Endodermal cell (in vitro differentiated cells): Measurements from ENCODE around the gene KATNBL1. TPM values are rescaled to one million over a fixed set of nuclear protein-coding genes. Genes with fewer than 3 reads are reported as not detected.

ENCODE experiments used
- DNase-seq: peaks from one replicate; pipeline ENCODE4 v3.0.0-alpha.2; 2017
- H3K27ac ChIP-seq: 2 replicates; pipeline ENCODE4 v1.5.1; 2013; ENCODE audit warnings: mild to moderate bottlenecking, low read depth, low read length, moderate library complexity
- H3K27me3 ChIP-seq: 2 replicates; pipeline ENCODE4 v1.6.1; 2013; ENCODE audit warnings: mild to moderate bottlenecking, low read length, moderate library complexity; ENCODE audit not compliant: insufficient read depth, control insufficient read depth, poor library complexity, severe bottlenecking
- H3K36me3 ChIP-seq: 2 replicates; pipeline ENCODE4 v1.7.0; 2013; ENCODE audit warnings: mild to moderate bottlenecking, low read length, moderate library complexity; ENCODE audit not compliant: control insufficient read depth, insufficient read depth
- H3K4me1 ChIP-seq: one replicate; pipeline ENCODE4 v1.7.0; 2013; ENCODE audit warnings: low read length; ENCODE audit not compliant: control insufficient read depth, insufficient read depth
- H3K4me3 ChIP-seq: 2 replicates; pipeline ENCODE4 v1.5.1; 2013; ENCODE audit warnings: mild to moderate bottlenecking, low read length, moderate library complexity
- H3K9ac ChIP-seq: 2 replicates; pipeline ENCODE4 v1.6.1; 2013; ENCODE audit warnings: mild to moderate bottlenecking, low read length, moderate library complexity; ENCODE audit not compliant: poor library complexity, severe bottlenecking; ENCODE audit errors: extremely low read depth
- H3K9me3 ChIP-seq: 2 replicates; pipeline ENCODE4 v1.6.1; 2013; ENCODE audit warnings: mild to moderate bottlenecking, low read length, moderate library complexity; ENCODE audit not compliant: control insufficient read depth
- H3K27ac Mint-ChIP-seq: 2 replicates; pipeline ENCODE4 v1.8.0; 2020; ENCODE audit warnings: mixed read lengths
- H3K27me3 Mint-ChIP-seq: 2 replicates; pipeline ENCODE4 v1.8.0; 2021; ENCODE audit warnings: mild to moderate bottlenecking, mixed read lengths; ENCODE audit not compliant: insufficient read depth
- H3K36me3 Mint-ChIP-seq: 2 replicates; pipeline ENCODE4 v1.8.0; 2020; ENCODE audit warnings: low read depth, mixed read lengths
- H3K4me1 Mint-ChIP-seq: 2 replicates; pipeline ENCODE4 v1.8.0; 2020; ENCODE audit warnings: mixed read lengths
- H3K4me3 Mint-ChIP-seq: 2 replicates; pipeline ENCODE4 v1.8.0; 2020; ENCODE audit warnings: mild to moderate bottlenecking, moderate library complexity, mixed read lengths
- H3K9me3 Mint-ChIP-seq: 2 replicates; pipeline ENCODE4 v1.8.0; 2020; ENCODE audit warnings: mild to moderate bottlenecking, mixed read lengths
- CTCF ChIP-seq: fragments of 200-600 bp; sonication (generic); conservative IDR thresholded peaks from 2 replicates; pipeline ENCODE4 v1.5.0; 2021; ENCODE audit warnings: antibody characterized with exemption, mild to moderate bottlenecking
- WGBS, 2 experiments: methylation state at CpG; one replicate each; pipeline versions ENCODE4 v1.1.5 to v1.1.7; 2013; ENCODE audit warnings: missing lambda C conversion rate in 2 of 2, mixed read lengths in 1 of 2; ENCODE audit not compliant: insufficient coverage in 1 of 2, insufficient read length in 1 of 2; 5-methylcytosine and 5-hydroxymethylcytosine counted together
- total RNA-seq, 2 donors: library from RNA; stranded (reverse); fragmentation: NEBNext Ultra II Directional in 1 of 2; extraction: Animal tissue kit (Norgen Biotek cat#: 25700) in 1 of 2; gene quantifications; 2 replicates in 1 of 2; 3 replicates in 1 of 2; pipeline ENCODE4 v1.2.1, GENCODE V29; 2021

Gene KATNBL1
- total RNA-seq, 2 donors from 2014 or later: 54.3 to 71.8 TPM

GRCh38 chr15:34114215-34114614 is 95.7 kb downstream of the KATNBL1 start:
- no peaks in the 10 kb centered on the region for H3K27me3 Mint-ChIP-seq
- H3K27ac ChIP-seq: no peak overlapping the region
- WGBS, 2 experiments: 50% methylated on average over 2 of the region's 2 CpGs; no CpG with 5 or more reads in 1 of the 2 experiments
- H3K36me3 ChIP-seq: no peaks in the 10 kb centered on the region
- no peak for TF ChIP-seq CTCF
- no peaks in the 10 kb centered on the region for H3K36me3 Mint-ChIP-seq
- no peak overlapping the region for H3K9ac ChIP-seq
- H3K4me1 ChIP-seq: no peaks in the 10 kb centered on the region
- H3K27me3 ChIP-seq: no peaks in the 10 kb centered on the region
- H3K9me3 Mint-ChIP-seq: no peaks in the 10 kb centered on the region
- H3K27ac Mint-ChIP-seq: no peak overlapping the region
- no peak overlapping the region for H3K4me3 Mint-ChIP-seq
- H3K4me3 ChIP-seq: no peak overlapping the region
- no peak for DNase-seq
- H3K9me3 ChIP-seq: no peaks in the 10 kb centered on the region
- peaks cover 3% of the 10 kb centered on the region for H3K4me1 Mint-ChIP-seq

- no peaks in the 10 kb centered on the region for H3K36me3 ChIP-seq
- Mint-ChIP-seq H3K9me3 (no peaks in the 10 kb centered on the region), H3K4me1 (peaks cover 3% of the 10 kb centered on the region), H3K36me3 (no peaks in the 10 kb centered on the region), H3K27me3 (no peaks in the 10 kb centered on the region), H3K27ac (no peak overlapping the region), H3K4me3 (no peak overlapping the region)
- H3K9ac ChIP-seq: no peak overlapping the region
- H3K9me3 ChIP-seq: no peaks in the 10 kb centered on the region
- H3K4me1 ChIP-seq: no peaks in the 10 kb centered on the region
- TF ChIP-seq CTCF: no peak
- no peaks in the 10 kb centered on the region for H3K27me3 ChIP-seq
- 64 to 76% methylated on average over 2 to 6 of the region's 6 CpGs for WGBS, 2 experiments
- no peak overlapping the region for H3K27ac ChIP-seq
- no peak for DNase-seq
- H3K4me3 ChIP-seq: no peak overlapping the region
Measured at GRCh38 chr15:34111488-34111887, 98.4 kb downstream of the KATNBL1 start.

DNA sequence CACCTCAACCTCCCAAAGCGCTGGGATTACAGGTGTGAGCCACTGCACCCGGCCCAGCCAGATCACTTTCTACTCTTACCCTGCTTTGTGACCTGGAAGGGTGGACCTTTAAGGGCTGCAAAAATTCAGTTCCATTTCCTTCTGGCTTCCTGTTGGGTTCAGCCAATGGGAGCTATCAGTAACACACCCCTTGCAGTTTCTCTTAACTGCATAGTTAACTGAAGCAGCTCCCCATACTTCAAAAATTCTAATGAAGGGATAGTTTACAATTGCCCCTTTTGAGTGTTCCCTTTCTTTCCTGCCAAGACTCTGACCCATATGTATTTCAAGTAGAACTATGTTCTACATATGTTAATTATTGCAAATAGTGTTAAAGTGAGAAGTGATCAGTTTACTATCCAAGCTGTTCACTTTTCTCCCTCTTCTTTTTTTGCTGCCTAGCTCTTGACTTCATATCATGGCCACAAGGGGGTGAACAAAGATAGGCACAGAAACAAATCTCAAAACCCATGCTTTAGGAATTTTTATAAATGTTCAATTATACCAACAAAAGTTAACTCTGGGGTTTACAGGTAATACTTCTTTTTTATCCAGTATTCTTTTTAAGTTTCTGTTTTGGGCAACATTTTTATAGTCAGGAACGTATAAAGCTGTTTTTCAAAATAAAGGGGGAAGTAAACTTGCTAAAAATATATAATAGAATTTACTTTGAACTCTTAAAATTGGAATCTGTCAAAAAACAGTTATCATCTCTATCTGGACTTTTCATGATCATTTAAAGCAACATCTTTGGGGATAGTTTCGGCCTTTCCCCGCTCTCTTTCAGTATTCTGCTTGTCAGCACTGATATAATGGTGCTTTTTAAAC is 99.9 kb downstream of the KATNBL1 start:
- 91 to 94% methylated on average over 3 to 4 of the region's 5 CpGs for WGBS, 2 experiments
- peak; percentile 88 for TF ChIP-seq CTCF

More for the DNA sequence above, 99.9 kb downstream of the KATNBL1 start:
- Histone ChIP-seq H3K9me3 (no peaks in the 10 kb centered on the region), H3K4me3 (no peak overlapping the region), H3K27ac (no peak overlapping the region), H3K36me3 (no peaks in the 10 kb centered on the region), H3K4me1 (no peaks in the 10 kb centered on the region), H3K27me3 (no peaks in the 10 kb centered on the region), H3K9ac (no peak overlapping the region)
- no peak for DNase-seq
- Mint-ChIP-seq H3K4me3 (no peak overlapping the region), H3K27me3 (no peaks in the 10 kb centered on the region), H3K36me3 (no peaks in the 10 kb centered on the region), H3K4me1 (peaks cover 3% of the 10 kb centered on the region), H3K27ac (no peak overlapping the region), H3K9me3 (no peaks in the 10 kb centered on the region)
